Stimulated activated CD8-positive, alpha-beta memory T cell treated with anti-CD3 and anti-CD28 coated beads, Interleukin-15, amount 100 ng/mL, for 24 hours (primary cell): Measurements from ENCODE around the gene KRI1.

Source experiments
- DNase-seq: peaks from one replicate; pipeline ENCODE4 v3.0.0-alpha.2; 2020; ENCODE audit warnings: low read depth

The KRI1 gene

GRCh38 chr19:10518444-10519361 is 47.1 kb downstream of the KRI1 start:
- no peak for DNase-seq

GRCh38 chr19:10517760-10518443 is 47.9 kb downstream of the KRI1 start:
- no peak for DNase-seq

- no peak for DNase-seq
Measured at GRCh38 chr19:10517361-10517759, 48.5 kb downstream of the KRI1 start, which contains the start of gene S1PR5. Gene S1PR5, minus strand, starts transcription at chr19:10517447. Its CDS starts 2,436 bp downstream, at chr19:10515011.

- no peak for DNase-seq
Measured at GRCh38 chr19:10516671-10517286, 49.0 kb downstream of the KRI1 start.

- no peak for DNase-seq
Measured at GRCh38 chr19:10516064-10516385, 49.8 kb downstream of the KRI1 start.

- no peak for DNase-seq
Measured at GRCh38 chr19:10514211-10515145, 51.3 kb downstream of the KRI1 start.

- DNase-seq, result no peak
Measured at GRCh38 chr19:10513223-10513622, 52.6 kb downstream of the KRI1 start.

- DNase-seq, result no peak
Measured at GRCh38 chr19:10510301-10510802, 55.5 kb downstream of the KRI1 start.

- DNase-seq, result no peak
Measured at GRCh38 chr19:10508707-10509106, 57.1 kb downstream of the KRI1 start.

- DNase-seq, result no peak
Measured at GRCh38 chr19:10508036-10508435, 57.8 kb downstream of the KRI1 start.

- peak; percentile 60 for DNase-seq
Measured at GRCh38 chr19:10505583-10506229, 60.1 kb downstream of the KRI1 start.
